SK-N-SH treated with all-trans-retinoic acid at 6 μM for 48 hours (cell line): ENCODE measurements around the gene ELAPOR1.
A peak's percentile ranks its signal among the peaks of the same experiment; 100 is the strongest.

ENCODE experiments used
- ATAC-seq: fragments of 200-7000 bp; cut with Tn5 transposase; 3 replicates; pipeline ENCODE4 v1.9.1; 2020; ENCODE audit warnings: mild to moderate bottlenecking, moderate library complexity
- ARNTL ChIP-seq: fragments of 450-650 bp; formaldehyde crosslinking; IDR thresholded peaks from 2 replicates; pipeline ENCODE4 v1.5.0; 2020; ENCODE audit warnings: low read depth, mild to moderate bottlenecking, moderate library complexity, borderline replicate concordance
- CSDC2 ChIP-seq: fragments of 250-450 bp; sonication (Bioruptor Pico); IDR thresholded peaks from 2 replicates; pipeline ENCODE4 v1.5.0; 2020; ENCODE audit warnings: mild to moderate bottlenecking, moderate library complexity
- GLIS3 ChIP-seq: fragments of 250-450 bp; sonication (Bioruptor Pico); IDR thresholded peaks from 2 replicates; pipeline ENCODE4 v1.5.0; 2020; ENCODE audit warnings: mild to moderate bottlenecking, moderate library complexity
- ISL1 ChIP-seq: fragments of 250-450 bp; sonication (Bioruptor Pico); IDR thresholded peaks from 2 replicates; pipeline ENCODE4 v2.1.2; 2022; ENCODE audit warnings: mild to moderate bottlenecking, moderate library complexity
- OSR1 ChIP-seq: fragments of 250-450 bp; sonication (Bioruptor Pico); IDR thresholded peaks from 2 replicates; pipeline ENCODE4 v1.8.0; 2022; ENCODE audit warnings: moderate library complexity, mild to moderate bottlenecking, inconsistent platforms
- PPARA ChIP-seq: fragments of 250-450 bp; sonication (Bioruptor Pico); IDR thresholded peaks from 2 replicates; pipeline ENCODE4 v1.5.0; 2020; ENCODE audit warnings: mild to moderate bottlenecking, borderline replicate concordance
- RARB ChIP-seq: fragments of 250-450 bp; sonication (Bioruptor Pico); IDR thresholded peaks from 2 replicates; pipeline ENCODE4 v1.8.0; 2021; ENCODE audit warnings: mild to moderate bottlenecking, moderate library complexity
- SNAI2 ChIP-seq: fragments of 250-450 bp; sonication (Bioruptor Pico); IDR thresholded peaks from 2 replicates; pipeline ENCODE4 v1.5.0; 2020; ENCODE audit warnings: mild to moderate bottlenecking, moderate library complexity
- TCF4 ChIP-seq: fragments of 250-450 bp; sonication (Bioruptor Pico); IDR thresholded peaks from 2 replicates; pipeline ENCODE4 v1.8.0; 2021; ENCODE audit warnings: mild to moderate bottlenecking, moderate library complexity, borderline replicate concordance
- TOX ChIP-seq: fragments of 250-450 bp; sonication (Bioruptor Pico); IDR thresholded peaks from 2 replicates; pipeline ENCODE4 v1.8.0; 2021; ENCODE audit warnings: mild to moderate bottlenecking, moderate library complexity, borderline replicate concordance
- ZC3H10 ChIP-seq: fragments of 250-450 bp; sonication (Bioruptor Pico); IDR thresholded peaks from 2 replicates; pipeline ENCODE4 v1.5.1; 2021; ENCODE audit warnings: mild to moderate bottlenecking, moderate library complexity
- ZFP3 ChIP-seq: fragments of 250-450 bp; sonication (Bioruptor Pico); IDR thresholded peaks from 2 replicates; pipeline ENCODE4 v1.5.0; 2020; ENCODE audit warnings: mild to moderate bottlenecking, moderate library complexity
- ZFP30 ChIP-seq: fragments of 450-650 bp; formaldehyde crosslinking; IDR thresholded peaks from 2 replicates; pipeline ENCODE4 v1.5.0; 2022; ENCODE audit warnings: mild to moderate bottlenecking, moderate library complexity
- ZNF565 ChIP-seq: fragments of 450-650 bp; formaldehyde crosslinking; conservative IDR thresholded peaks from 2 replicates; pipeline ENCODE4 v1.5.0; 2020; ENCODE audit warnings: low read depth, mild to moderate bottlenecking, moderate library complexity
- ZNF70 ChIP-seq: fragments of 450-650 bp; formaldehyde crosslinking; IDR thresholded peaks from 2 replicates; pipeline ENCODE4 v1.5.0; 2020; ENCODE audit warnings: mild to moderate bottlenecking, moderate library complexity
- ZNF8 ChIP-seq: fragments of 450-650 bp; formaldehyde crosslinking; IDR thresholded peaks from 2 replicates; pipeline ENCODE4 v1.5.0; 2020; ENCODE audit warnings: mild to moderate bottlenecking, moderate library complexity
- TF ChIP-seq, protein P1 (sequence below): fragments of 250-450 bp; sonication (Bioruptor Pico); IDR thresholded peaks from 2 replicates; pipeline ENCODE4 v1.5.0; 2020; ENCODE audit warnings: mild to moderate bottlenecking, moderate library complexity
- TF ChIP-seq, protein P2 (sequence below): fragments of 250-450 bp; sonication (Bioruptor Pico); IDR thresholded peaks from 2 replicates; pipeline ENCODE4 v1.5.1; 2020; ENCODE audit warnings: low read depth, mild to moderate bottlenecking, moderate library complexity
- TF ChIP-seq, protein P3 (sequence below): fragments of 250-450 bp; sonication (Bioruptor Pico); IDR thresholded peaks from 2 replicates; pipeline ENCODE4 v1.8.0; 2021; ENCODE audit warnings: low read depth, mild to moderate bottlenecking, moderate library complexity, borderline replicate concordance
- TF ChIP-seq, protein P4 (sequence below): fragments of 250-450 bp; sonication (Bioruptor Pico); IDR thresholded peaks from 2 replicates; pipeline ENCODE4 v1.8.0; 2020; ENCODE audit warnings: mild to moderate bottlenecking, moderate library complexity, borderline replicate concordance

Gene ELAPOR1

DNA sequence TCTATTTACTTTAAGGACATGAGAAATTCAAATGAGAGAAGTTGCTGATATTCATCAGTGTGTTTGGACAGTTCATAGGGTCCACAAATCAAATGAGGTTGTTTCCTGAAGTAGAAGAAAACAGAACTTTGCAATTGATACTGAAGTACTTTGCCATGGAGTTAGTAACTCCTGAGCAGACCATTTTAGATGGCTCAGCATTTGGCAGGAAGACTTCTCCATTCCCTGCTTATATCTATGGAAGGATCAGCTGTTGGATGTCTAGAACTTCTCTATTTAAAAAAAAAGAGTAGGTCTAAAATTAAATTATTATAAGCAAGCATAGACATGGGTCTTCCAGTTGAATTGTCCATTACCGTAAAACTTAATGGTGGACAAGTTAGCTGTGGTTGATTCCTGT lies 18.3 kb upstream of the ELAPOR1 start:
- ATAC-seq = no peak
- TF ChIP-seq GLIS3 (CRISPR knock-in tag) (no peak), TCF4 (CRISPR knock-in tag) (no peak), CSDC2 (no peak), PPARA (CRISPR knock-in tag) (no peak)

DNA sequence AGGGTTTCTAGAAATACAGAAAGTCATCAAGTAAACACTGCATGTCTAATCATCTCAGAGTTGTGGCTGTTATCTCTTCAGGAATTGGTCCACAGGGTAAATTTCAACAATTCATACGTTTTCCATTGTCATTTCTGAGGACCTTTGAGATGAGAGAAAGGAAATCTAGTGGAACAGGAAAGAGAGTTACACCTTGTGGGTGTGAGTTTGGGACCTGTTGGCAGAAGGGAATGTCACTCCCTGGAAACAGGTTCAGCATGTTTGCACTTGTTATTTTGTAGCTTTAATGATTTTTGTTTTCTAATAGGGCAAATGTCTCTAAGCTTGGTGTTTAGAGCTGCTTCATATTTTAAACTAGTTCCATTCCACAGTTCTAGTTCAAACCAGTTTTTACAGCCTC lies 17.8 kb upstream of the ELAPOR1 start:
- TF ChIP-seq TOX (no peak), ZNF70 (no peak), ZFP3 (CRISPR knock-in tag) (no peak), ZFP30 (CRISPR knock-in tag) (no peak), ISL1 (CRISPR knock-in tag) (no peak), OSR1 (CRISPR knock-in tag) (no peak), ZNF565 (no peak), TCF4 (CRISPR knock-in tag) (no peak)
- TF ChIP-seq, protein P1, sequence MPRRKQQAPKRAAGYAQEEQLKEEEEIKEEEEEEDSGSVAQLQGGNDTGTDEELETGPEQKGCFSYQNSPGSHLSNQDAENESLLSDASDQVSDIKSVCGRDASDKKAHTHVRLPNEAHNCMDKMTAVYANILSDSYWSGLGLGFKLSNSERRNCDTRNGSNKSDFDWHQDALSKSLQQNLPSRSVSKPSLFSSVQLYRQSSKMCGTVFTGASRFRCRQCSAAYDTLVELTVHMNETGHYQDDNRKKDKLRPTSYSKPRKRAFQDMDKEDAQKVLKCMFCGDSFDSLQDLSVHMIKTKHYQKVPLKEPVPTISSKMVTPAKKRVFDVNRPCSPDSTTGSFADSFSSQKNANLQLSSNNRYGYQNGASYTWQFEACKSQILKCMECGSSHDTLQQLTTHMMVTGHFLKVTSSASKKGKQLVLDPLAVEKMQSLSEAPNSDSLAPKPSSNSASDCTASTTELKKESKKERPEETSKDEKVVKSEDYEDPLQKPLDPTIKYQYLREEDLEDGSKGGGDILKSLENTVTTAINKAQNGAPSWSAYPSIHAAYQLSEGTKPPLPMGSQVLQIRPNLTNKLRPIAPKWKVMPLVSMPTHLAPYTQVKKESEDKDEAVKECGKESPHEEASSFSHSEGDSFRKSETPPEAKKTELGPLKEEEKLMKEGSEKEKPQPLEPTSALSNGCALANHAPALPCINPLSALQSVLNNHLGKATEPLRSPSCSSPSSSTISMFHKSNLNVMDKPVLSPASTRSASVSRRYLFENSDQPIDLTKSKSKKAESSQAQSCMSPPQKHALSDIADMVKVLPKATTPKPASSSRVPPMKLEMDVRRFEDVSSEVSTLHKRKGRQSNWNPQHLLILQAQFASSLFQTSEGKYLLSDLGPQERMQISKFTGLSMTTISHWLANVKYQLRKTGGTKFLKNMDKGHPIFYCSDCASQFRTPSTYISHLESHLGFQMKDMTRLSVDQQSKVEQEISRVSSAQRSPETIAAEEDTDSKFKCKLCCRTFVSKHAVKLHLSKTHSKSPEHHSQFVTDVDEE (CRISPR knock-in tag) = no peak
- TF ChIP-seq, protein P2, sequence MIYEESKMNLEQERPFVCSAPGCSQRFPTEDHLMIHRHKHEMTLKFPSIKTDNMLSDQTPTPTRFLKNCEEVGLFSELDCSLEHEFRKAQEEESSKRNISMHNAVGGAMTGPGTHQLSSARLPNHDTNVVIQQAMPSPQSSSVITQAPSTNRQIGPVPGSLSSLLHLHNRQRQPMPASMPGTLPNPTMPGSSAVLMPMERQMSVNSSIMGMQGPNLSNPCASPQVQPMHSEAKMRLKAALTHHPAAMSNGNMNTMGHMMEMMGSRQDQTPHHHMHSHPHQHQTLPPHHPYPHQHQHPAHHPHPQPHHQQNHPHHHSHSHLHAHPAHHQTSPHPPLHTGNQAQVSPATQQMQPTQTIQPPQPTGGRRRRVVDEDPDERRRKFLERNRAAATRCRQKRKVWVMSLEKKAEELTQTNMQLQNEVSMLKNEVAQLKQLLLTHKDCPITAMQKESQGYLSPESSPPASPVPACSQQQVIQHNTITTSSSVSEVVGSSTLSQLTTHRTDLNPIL (CRISPR knock-in tag) = no peak
- TF ChIP-seq, protein P3, sequence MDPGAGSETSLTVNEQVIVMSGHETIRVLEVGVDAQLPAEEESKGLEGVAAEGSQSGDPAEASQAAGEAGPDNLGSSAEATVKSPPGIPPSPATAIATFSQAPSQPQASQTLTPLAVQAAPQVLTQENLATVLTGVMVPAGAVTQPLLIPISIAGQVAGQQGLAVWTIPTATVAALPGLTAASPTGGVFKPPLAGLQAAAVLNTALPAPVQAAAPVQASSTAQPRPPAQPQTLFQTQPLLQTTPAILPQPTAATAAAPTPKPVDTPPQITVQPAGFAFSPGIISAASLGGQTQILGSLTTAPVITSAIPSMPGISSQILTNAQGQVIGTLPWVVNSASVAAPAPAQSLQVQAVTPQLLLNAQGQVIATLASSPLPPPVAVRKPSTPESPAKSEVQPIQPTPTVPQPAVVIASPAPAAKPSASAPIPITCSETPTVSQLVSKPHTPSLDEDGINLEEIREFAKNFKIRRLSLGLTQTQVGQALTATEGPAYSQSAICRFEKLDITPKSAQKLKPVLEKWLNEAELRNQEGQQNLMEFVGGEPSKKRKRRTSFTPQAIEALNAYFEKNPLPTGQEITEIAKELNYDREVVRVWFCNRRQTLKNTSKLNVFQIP = no peak
- ATAC-seq = no peak

DNA sequence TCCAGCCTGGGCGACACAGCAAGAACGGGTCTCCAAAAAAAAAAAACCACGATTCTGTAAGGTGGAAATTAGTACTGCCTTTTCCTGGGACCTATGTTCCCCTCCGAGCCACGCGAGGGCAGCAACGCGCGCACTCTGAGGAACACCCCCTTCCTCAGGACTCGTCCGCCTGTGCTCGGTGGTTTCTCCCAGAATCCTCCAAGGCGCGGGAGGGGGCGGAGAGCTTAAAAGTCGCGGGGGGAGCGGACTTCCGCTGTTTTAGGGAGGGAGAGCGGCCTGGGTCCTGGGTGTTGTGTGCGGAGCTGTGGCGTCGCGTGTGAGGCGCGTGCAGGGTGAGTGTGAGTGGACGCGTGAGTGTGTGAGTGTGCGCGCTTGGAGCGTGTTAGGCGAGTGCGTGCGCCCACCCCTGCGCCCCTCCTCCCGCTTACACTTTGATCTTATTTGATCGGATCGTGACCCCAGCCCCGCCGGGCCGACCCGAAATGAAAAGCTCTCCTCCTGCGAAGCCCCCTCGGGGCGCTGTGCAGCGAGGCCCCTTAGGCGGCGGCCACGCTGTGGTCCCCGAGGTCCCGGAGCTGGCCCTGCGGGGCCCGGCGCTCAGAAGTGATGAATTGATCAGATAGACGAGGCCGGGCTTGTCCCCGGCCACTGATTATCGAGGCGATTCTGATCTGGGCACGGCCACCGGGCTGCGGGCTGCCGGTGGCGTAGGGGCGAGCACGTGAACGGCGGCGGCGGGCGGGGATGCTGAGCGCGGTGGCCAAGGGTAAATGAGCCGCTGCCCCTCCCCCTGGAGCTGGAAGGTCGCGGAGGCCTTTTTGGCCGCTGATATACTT lies 13.8 kb upstream of the ELAPOR1 start:
- peak; percentile 96 for ATAC-seq
- TF ChIP-seq, protein P3 = no peak
- no peak for TF ChIP-seq ARNTL
- TF ChIP-seq SNAI2 = no peak
- TF ChIP-seq, protein P2 (CRISPR knock-in tag) = peak; percentile 77
- TF ChIP-seq TOX = peak; percentile 72; the same call in 1 of the 2 replicates
- TF ChIP-seq ZNF565 = 0 out of 2 replicates have a peak, but pooled peaks have one; percentile 36
- no peak for TF ChIP-seq ZNF8 (CRISPR knock-in tag)
- TF ChIP-seq ZC3H10 (CRISPR knock-in tag) = peak; percentile 33; the same call in 1 of the 2 replicates
- TF ChIP-seq RARB (CRISPR knock-in tag) = 0 out of 2 replicates have a peak, but pooled peaks have one; percentile 65
- peak; percentile 41; the same call in 1 of the 2 replicates for TF ChIP-seq ZFP30 (CRISPR knock-in tag)
- TF ChIP-seq, protein P4, sequence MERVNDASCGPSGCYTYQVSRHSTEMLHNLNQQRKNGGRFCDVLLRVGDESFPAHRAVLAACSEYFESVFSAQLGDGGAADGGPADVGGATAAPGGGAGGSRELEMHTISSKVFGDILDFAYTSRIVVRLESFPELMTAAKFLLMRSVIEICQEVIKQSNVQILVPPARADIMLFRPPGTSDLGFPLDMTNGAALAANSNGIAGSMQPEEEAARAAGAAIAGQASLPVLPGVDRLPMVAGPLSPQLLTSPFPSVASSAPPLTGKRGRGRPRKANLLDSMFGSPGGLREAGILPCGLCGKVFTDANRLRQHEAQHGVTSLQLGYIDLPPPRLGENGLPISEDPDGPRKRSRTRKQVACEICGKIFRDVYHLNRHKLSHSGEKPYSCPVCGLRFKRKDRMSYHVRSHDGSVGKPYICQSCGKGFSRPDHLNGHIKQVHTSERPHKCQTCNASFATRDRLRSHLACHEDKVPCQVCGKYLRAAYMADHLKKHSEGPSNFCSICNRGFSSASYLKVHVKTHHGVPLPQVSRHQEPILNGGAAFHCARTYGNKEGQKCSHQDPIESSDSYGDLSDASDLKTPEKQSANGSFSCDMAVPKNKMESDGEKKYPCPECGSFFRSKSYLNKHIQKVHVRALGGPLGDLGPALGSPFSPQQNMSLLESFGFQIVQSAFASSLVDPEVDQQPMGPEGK (CRISPR knock-in tag) = peak; percentile 95
- peak; percentile 49; the same call in 1 of the 2 replicates for TF ChIP-seq CSDC2
- no peak for TF ChIP-seq ISL1 (CRISPR knock-in tag)
- no peak for TF ChIP-seq TCF4 (CRISPR knock-in tag)
- TF ChIP-seq, protein P1 (CRISPR knock-in tag) = peak; percentile 62; the same call in 1 of the 2 replicates
- TF ChIP-seq ZFP3 (CRISPR knock-in tag) = no peak
